ENCODE measurements around the gene SH3PXD2B. TPM values are rescaled to one million over a fixed set of nuclear protein-coding genes. Genes with fewer than 3 reads are reported as not detected.

SH3PXD2B gene
- total RNA-seq, 2 experiments from 2014 or later, result 0.60 to 0.95 TPM

- POLR2A ChIA-PET, result no interaction called here
- Mint-ChIP-seq H3K36me3 (ENCODE audit: low read depth) (no peaks in the 10 kb centered on the region), H3K4me1 (ENCODE audit: low read depth) (no peaks in the 10 kb centered on the region), H3K4me3 (no peak overlapping the region), H3K9me3 (no peaks in the 10 kb centered on the region), H3K27me3 (no peaks in the 10 kb centered on the region), H3K27ac (no peak overlapping the region)
- H3K9me3 ChIP-seq (ENCODE audit: control insufficient read depth in 1 of 2, insufficient read depth in 1 of 2, low read length in 2 of 2), result peaks cover 0 to 8% of the 10 kb centered on the region in 2 experiments
- ATAC-seq (ENCODE audit: poor library complexity) (no peak), DNase-seq (no peak)
- CTCF ChIA-PET, result no interaction called here
- intact Hi-C loops (cut with DNase I, micrococcal nuclease), result no loop called here
- peaks cover 0 to 3% of the 10 kb centered on the region in 2 experiments for H3K27me3 ChIP-seq (ENCODE audit: control insufficient read depth in 1 of 2, insufficient read depth in 2 of 2, low read length in 2 of 2)
- H3K27ac ChIP-seq (ENCODE audit: low read depth in 1 of 2, low read length in 2 of 2), result no peak overlapping the region
- H3K4me3 ChIP-seq (ENCODE audit: low read length), result no peak overlapping the region
- TF ChIP-seq CTCF (IDR thresholded peaks at IDR 0.05), result no peak
- H3K4me1 ChIP-seq (ENCODE audit: insufficient read depth, low read length), result no peaks in the 10 kb centered on the region
- H3K36me3 ChIP-seq (ENCODE audit: insufficient read depth, low read length), result no peaks in the 10 kb centered on the region
These were observed 148.9 kb downstream of the SH3PXD2B start for GRCh38 chr5:172305380-172305779.

- ATAC-seq (ENCODE audit: poor library complexity) (no peak), DNase-seq (no peak)
- no peaks in the 10 kb centered on the region for H3K4me1 Mint-ChIP-seq (ENCODE audit: low read depth)
- Histone ChIP-seq H3K4me3 (ENCODE audit: low read length) (no peak overlapping the region), H3K27me3 (ENCODE audit: control insufficient read depth in 1 of 2, insufficient read depth in 2 of 2, low read length in 2 of 2) (peaks cover 0 to 3% of the 10 kb centered on the region in 2 experiments), H3K27ac (ENCODE audit: low read depth in 1 of 2, low read length in 2 of 2) (no peak overlapping the region), H3K36me3 (ENCODE audit: insufficient read depth, low read length) (no peaks in the 10 kb centered on the region), H3K4me1 (ENCODE audit: insufficient read depth, low read length) (no peaks in the 10 kb centered on the region), H3K9me3 (ENCODE audit: control insufficient read depth in 1 of 2, insufficient read depth in 1 of 2, low read length in 2 of 2) (peaks cover 0 to 8% of the 10 kb centered on the region in 2 experiments)
- POLR2A ChIA-PET, result no interaction called here
- intact Hi-C loops (cut with DNase I, micrococcal nuclease), result no loop called here
- H3K27me3 Mint-ChIP-seq, result no peaks in the 10 kb centered on the region
- H3K9me3 Mint-ChIP-seq, result no peaks in the 10 kb centered on the region
- H3K27ac Mint-ChIP-seq, result no peak overlapping the region
- TF ChIP-seq CTCF (IDR thresholded peaks at IDR 0.05), result no peak
- CTCF ChIA-PET, result no interaction called here
- no peaks in the 10 kb centered on the region for H3K36me3 Mint-ChIP-seq (ENCODE audit: low read depth)
- no peak overlapping the region for H3K4me3 Mint-ChIP-seq
These were observed 150.6 kb downstream of the SH3PXD2B start for GRCh38 chr5:172303572-172304335.

DNA sequence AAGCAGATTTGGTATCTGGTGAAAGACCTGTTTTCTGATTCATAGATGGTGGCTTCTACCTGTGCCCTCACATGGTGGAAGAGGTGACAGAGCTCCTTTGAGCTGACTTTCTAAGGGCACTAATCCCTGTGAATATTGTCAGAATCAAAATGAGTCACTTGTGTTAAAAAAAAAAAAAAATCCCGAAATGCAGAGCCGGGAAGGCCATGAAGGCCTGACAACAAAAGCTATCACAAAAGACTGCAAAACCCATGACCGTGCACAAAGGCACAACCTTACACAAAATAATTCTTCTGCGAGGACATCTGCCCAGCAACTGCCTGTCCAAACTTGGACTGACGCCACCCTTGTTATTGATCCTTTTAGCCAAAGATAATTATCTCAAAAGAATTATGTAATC, 151.2 kb downstream of the SH3PXD2B start:
- ATAC-seq (ENCODE audit: poor library complexity), result no peak
- Histone ChIP-seq H3K27ac (ENCODE audit: low read depth in 1 of 2, low read length in 2 of 2) (no peak overlapping the region), H3K36me3 (ENCODE audit: insufficient read depth, low read length) (no peaks in the 10 kb centered on the region), H3K4me3 (ENCODE audit: low read length) (no peak overlapping the region), H3K9me3 (ENCODE audit: control insufficient read depth in 1 of 2, insufficient read depth in 1 of 2, low read length in 2 of 2) (peaks cover 0 to 8% of the 10 kb centered on the region in 2 experiments), H3K27me3 (ENCODE audit: control insufficient read depth in 1 of 2, insufficient read depth in 2 of 2, low read length in 2 of 2) (peaks cover 0 to 3% of the 10 kb centered on the region in 2 experiments), H3K4me1 (ENCODE audit: insufficient read depth, low read length) (no peaks in the 10 kb centered on the region)
- TF ChIP-seq CTCF (IDR thresholded peaks at IDR 0.05), result no peak
- Mint-ChIP-seq H3K9me3 (no peaks in the 10 kb centered on the region), H3K27me3 (no peaks in the 10 kb centered on the region), H3K27ac (no peak overlapping the region), H3K4me3 (no peak overlapping the region), H3K4me1 (ENCODE audit: low read depth) (no peaks in the 10 kb centered on the region), H3K36me3 (ENCODE audit: low read depth) (no peaks in the 10 kb centered on the region)
- intact Hi-C loops (cut with DNase I, micrococcal nuclease), result no loop called here
- CTCF ChIA-PET, result no interaction called here
- DNase-seq, result no peak
- POLR2A ChIA-PET, result no interaction called here

Data from CD4-positive, alpha-beta T cell (primary cell).